Right lobe of liver (tissue), 4 donors: ENCODE measurements around the gene PTCD1.

ENCODE experiments used
- POLR2A ChIP-seq: fragments of 450-650 bp; IDR thresholded peaks from one replicate; pipeline ENCODE4 v1.6.1; 2017; ENCODE audit warnings: antibody characterized with exemption, mild to moderate bottlenecking
- TF ChIP-seq, protein P1 (sequence below), 4 donors: fragments of 200-600 bp in 3 of 4; fragments of 450-650 bp in 1 of 4; IDR thresholded peaks; one replicate each; pipeline versions ENCODE4 v1.5.1 to v1.8.0; 2016 to 2022; ENCODE audit warnings: antibody characterized with exemption in 4 of 4, mild to moderate bottlenecking in 2 of 4
- donor health status: DM: no; HTN: no; CAD: no.
- donor health status: DM: no; HTN: no; CAD: no.
- donor health status: DM: no; HTN: yes; CAD: no.

DNA sequence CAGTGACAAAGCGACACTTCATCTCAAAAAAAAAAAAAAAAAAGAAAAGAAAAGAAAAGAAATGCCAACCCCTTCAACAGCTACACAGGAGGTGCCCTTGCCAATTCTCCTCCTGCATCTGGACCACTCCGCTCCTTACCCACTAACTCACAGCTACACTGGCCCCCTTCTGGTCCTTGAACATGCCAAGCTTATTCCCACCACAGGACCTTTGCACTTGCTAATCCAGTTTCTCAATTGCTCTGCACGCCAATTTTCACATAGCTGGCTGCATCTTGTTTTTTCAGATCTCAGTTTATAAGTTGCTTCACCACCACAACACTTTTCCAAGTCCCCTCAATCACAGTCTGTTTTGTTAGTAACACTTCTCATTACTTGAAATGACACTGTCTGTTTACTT, 35.7 kb downstream of the PTCD1 start:
- TF ChIP-seq, protein P1, sequence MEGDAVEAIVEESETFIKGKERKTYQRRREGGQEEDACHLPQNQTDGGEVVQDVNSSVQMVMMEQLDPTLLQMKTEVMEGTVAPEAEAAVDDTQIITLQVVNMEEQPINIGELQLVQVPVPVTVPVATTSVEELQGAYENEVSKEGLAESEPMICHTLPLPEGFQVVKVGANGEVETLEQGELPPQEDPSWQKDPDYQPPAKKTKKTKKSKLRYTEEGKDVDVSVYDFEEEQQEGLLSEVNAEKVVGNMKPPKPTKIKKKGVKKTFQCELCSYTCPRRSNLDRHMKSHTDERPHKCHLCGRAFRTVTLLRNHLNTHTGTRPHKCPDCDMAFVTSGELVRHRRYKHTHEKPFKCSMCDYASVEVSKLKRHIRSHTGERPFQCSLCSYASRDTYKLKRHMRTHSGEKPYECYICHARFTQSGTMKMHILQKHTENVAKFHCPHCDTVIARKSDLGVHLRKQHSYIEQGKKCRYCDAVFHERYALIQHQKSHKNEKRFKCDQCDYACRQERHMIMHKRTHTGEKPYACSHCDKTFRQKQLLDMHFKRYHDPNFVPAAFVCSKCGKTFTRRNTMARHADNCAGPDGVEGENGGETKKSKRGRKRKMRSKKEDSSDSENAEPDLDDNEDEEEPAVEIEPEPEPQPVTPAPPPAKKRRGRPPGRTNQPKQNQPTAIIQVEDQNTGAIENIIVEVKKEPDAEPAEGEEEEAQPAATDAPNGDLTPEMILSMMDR (IDR thresholded peaks at IDR 0.05) = no peak
- no peak for TF ChIP-seq POLR2A
